AG04450 (cell line): ENCODE measurements around the gene KDM1B. TPM values are rescaled to one million over a fixed set of nuclear protein-coding genes. Genes with fewer than 3 reads are reported as not detected.

ENCODE experiments used
- CTCF ChIA-PET: fragments of 300-600, 350-600 bp; formaldehyde crosslinking; extraction: SDS; loops from one replicate; lab custom pipeline; 2022; ENCODE audit warnings: antibody characterized with exemption, inconsistent platforms; lab: Charles Lee
- POLR2A ChIA-PET: fragments of 350-600 bp; formaldehyde crosslinking; extraction: SDS; loops from one replicate; lab custom pipeline; 2021; ENCODE audit warnings: antibody characterized with exemption, inconsistent platforms; lab: Yijun Ruan, JAX
- DNase-seq: peaks from one replicate; pipeline ENCODE4 v3.0.0-alpha.2; 2011; ENCODE audit warnings: low read depth, low spot score
- H3K27ac ChIP-seq: one replicate; pipeline ENCODE4 v1.5.1; 2012; ENCODE audit warnings: low read depth, low read length, control low read depth
- H3K27me3 ChIP-seq: one replicate; pipeline ENCODE4 v1.6.0; 2012; ENCODE audit warnings: low read length; ENCODE audit not compliant: control insufficient read depth, insufficient read depth
- H3K4me3 ChIP-seq: 2 replicates; pipeline ENCODE4 v1.5.1; 2011; ENCODE audit warnings: mild to moderate bottlenecking, low read depth, low read length, control low read depth
- H3K9me3 ChIP-seq: 2 replicates; pipeline ENCODE4 v1.5.1; 2012; ENCODE audit warnings: low read length; ENCODE audit not compliant: control insufficient read depth, insufficient read depth
- polyA plus RNA-seq: library from polyadenylated mRNA; depleted of rRNA; stranded (reverse); fragments of >200 nt; gene quantifications from 2 replicates; pipeline ENCODE4 v1.2.3, GENCODE V29; 2011
- TF ChIP-seq, protein P1 (sequence below): IDR thresholded peaks from 2 replicates; pipeline ENCODE4 v1.5.1; 2011; ENCODE audit warnings: low read depth, low read length, control low read depth, inconsistent platforms

Gene KDM1B
- polyA plus RNA-seq, 1 experiment = 20.1 TPM

DNA sequence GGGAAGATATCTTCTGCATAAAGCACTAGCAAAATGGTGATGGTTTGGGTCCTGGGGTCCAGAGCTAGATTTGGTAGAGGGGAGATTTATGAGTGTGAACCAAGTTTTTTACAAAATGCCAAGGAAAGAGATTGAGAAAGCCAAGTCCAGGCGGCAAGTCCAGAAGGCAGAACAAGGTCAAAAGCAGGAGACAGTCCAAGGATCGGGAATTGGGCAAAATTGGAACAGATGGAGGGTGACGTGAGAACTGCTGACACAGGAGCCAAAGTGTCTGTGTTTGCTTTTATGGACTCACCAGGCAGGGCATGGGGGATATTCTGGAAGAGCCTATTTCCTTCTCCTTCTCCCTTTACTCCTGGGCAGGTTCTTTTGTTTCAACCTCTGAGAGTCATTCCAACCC, 36.9 kb upstream of the KDM1B start:
- DNase-seq = no peak
- CTCF ChIA-PET = no interaction called here
- POLR2A ChIA-PET = no interaction called here

DNA sequence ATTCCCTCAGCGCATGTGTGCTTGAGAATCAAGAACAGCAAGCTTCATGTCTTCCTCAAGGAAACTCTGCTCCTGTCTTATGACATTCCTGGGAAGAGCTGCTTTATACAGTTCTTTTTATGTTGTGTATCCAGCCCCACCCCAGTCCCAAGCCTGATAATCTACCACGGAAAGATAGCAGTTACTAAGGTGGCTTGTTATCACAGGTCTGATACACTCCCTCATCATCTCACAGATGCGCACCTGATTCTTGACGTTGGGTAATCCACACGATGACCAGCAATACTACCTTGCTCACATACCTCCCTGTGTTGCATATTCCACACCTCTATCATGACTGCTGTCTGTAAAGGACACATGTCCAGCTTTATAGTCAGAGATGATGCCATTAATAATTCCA, 36.0 kb upstream of the KDM1B start:
- peaks cover 7% of the 10 kb centered on the region for H3K9me3 ChIP-seq
- TF ChIP-seq, protein P1, sequence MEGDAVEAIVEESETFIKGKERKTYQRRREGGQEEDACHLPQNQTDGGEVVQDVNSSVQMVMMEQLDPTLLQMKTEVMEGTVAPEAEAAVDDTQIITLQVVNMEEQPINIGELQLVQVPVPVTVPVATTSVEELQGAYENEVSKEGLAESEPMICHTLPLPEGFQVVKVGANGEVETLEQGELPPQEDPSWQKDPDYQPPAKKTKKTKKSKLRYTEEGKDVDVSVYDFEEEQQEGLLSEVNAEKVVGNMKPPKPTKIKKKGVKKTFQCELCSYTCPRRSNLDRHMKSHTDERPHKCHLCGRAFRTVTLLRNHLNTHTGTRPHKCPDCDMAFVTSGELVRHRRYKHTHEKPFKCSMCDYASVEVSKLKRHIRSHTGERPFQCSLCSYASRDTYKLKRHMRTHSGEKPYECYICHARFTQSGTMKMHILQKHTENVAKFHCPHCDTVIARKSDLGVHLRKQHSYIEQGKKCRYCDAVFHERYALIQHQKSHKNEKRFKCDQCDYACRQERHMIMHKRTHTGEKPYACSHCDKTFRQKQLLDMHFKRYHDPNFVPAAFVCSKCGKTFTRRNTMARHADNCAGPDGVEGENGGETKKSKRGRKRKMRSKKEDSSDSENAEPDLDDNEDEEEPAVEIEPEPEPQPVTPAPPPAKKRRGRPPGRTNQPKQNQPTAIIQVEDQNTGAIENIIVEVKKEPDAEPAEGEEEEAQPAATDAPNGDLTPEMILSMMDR = no peak
- no peak for DNase-seq
- no peak overlapping the region for H3K27ac ChIP-seq
- no peaks in the 10 kb centered on the region for H3K27me3 ChIP-seq
- POLR2A ChIA-PET = no interaction called here
- CTCF ChIA-PET = no interaction called here
- no peak overlapping the region for H3K4me3 ChIP-seq

More for the DNA sequence above, 36.9 kb upstream of the KDM1B start:
- no peaks in the 10 kb centered on the region for H3K27me3 ChIP-seq
- TF ChIP-seq, protein P1 = no peak
- H3K4me3 ChIP-seq = no peak overlapping the region
- no peak overlapping the region for H3K27ac ChIP-seq
- H3K9me3 ChIP-seq = peaks cover 7% of the 10 kb centered on the region

DNA sequence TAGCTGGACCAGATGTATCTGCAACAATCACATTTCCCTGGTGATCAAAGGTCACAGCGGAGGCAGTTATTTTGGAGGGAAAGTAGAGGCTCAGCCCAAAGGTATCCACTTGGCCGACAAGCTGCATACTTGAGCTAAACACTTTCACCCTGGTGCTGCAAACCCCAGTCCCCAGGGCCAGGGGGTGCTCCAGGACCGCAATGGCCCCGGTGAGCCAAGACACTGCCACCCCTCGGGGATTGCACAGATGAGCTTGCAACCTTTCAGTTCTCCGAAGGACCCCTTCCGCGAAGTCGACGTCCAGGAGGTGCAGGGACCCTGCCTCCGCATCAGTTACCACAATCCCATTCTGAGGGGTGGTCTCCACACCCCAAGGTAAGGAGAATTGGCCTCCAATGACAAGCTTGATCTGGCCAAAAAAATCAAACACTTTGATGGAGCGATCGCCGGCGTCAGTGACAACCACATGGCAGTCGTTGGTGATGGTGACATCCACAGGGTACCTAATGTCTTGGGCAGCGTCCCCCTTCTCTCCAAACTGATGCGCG, 33.6 kb upstream of the KDM1B start:
- TF ChIP-seq, protein P1 = no peak
- H3K9me3 ChIP-seq = peaks cover 7% of the 10 kb centered on the region
- no peaks in the 10 kb centered on the region for H3K27me3 ChIP-seq
- ChIA-PET CTCF (interaction anchor here (0.6 to 3.9 kb wide), 23 partner anchors 9 to 1450 kb away, joined by 3 to 38 read pairs (median 4); no protein-coding TSS in a partner anchor), POLR2A (interaction anchor here (0.6 to 1.1 kb wide), 2 partner anchors 78 to 204 kb away, joined by 3 to 4 read pairs; no protein-coding TSS in a partner anchor)
- H3K4me3 ChIP-seq = peak overlapping the region; percentile 64
- H3K27ac ChIP-seq = no peak overlapping the region
- DNase-seq = no peak

DNA sequence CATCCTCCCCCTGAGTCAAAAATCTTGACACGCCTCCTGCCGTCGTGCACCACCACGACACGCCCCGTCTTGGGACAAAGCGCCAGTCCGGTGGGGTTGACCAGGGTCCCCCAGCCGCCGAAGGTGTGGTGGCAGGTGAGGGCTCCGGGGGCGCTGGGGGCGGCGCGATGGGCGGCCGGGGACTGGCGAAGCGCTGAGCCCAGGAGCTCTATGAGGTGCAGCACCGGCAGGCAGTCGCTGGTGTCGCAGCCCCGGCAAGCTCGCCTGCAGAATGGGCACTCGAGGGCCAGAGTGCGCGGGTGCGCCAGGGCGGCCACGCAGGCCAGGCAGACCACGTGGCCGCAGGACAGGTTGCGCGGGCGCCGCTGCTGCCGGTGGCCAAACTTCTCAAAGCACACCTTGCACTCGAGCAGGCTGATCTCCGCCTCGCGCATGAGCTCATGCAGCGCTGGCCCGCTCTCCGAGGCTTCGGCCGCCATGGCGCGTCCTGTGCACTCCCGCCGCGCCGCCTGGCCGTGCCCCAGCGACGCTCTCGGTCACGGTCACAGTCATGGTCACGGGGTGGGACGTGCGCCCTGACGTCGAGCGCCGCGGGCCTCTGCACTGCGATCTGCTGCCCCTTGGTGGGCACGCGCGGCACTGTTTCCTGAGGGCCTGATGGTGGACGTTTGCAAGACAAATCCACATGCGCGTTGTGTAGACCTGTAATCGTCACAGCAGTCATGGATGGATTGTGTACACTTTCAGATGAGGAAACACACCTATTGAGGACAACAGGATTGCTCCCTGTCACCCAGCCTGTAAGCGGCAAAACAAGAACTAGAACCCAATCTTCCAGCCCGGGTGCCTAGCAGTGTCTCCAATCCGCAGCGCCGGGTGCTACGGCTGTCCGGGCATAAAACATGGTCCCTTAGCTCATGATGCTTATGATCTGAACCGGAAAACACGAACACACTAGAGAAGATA, 32.8 kb upstream of the KDM1B start, which contains the start of gene NHLRC1:
NHLRC1 (minus strand) TSS at position 550 of the 966 bp plus-strand sequence; CDS start at position 479, 71 bp downstream.
- DNase-seq = peak; percentile 67
- Histone ChIP-seq H3K9me3 (peaks cover 7% of the 10 kb centered on the region), H3K27ac (no peak within 1 kb of the TSS), H3K4me3 (peak within 1 kb of the TSS; percentile 64), H3K27me3 (no peaks in the 10 kb centered on the region)
- TF ChIP-seq, protein P1 = peak; percentile 91
- POLR2A ChIA-PET = interaction anchor here (0.6 to 1.1 kb wide), 2 partner anchors 79 to 205 kb away, joined by 3 to 4 read pairs; no protein-coding TSS in a partner anchor
- CTCF ChIA-PET = interaction anchor here (0.6 to 3.9 kb wide), 27 partner anchors 8 to 1451 kb away, joined by 3 to 38 read pairs (median 4); no protein-coding TSS in a partner anchor

DNA sequence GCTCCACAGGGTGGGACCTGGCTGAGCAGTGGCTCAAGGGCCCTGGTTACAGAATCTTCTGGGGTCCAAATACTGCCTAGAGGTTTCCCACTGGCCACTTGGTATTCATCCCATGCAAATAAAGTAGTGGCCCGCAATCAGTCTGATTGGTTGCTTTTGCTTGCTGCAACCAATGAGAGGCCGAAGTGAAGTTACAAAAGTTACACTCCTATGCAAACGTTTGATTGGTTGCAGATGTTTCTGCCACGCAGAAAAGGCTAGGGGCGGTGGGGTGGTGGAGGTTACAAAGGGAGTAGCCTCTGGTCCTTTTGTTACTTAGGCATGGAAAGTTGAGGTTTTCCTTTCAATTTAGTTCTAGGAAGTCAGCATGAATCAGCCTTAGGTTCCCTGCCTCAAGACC, 29.1 kb upstream of the KDM1B start:
- Histone ChIP-seq H3K9me3 (peaks cover 7% of the 10 kb centered on the region), H3K27me3 (no peaks in the 10 kb centered on the region), H3K4me3 (no peak overlapping the region), H3K27ac (no peak overlapping the region)
- TF ChIP-seq, protein P1 = no peak
- DNase-seq = no peak
- ChIA-PET CTCF (no interaction called here), POLR2A (no interaction called here)
